Smooth muscle cell (in vitro differentiated cells): ENCODE data around the gene VAC14. TPM values are rescaled to one million over a fixed set of nuclear protein-coding genes. Genes with fewer than 3 reads are reported as not detected.
A peak's percentile ranks its signal among the peaks of the same experiment; 100 is the strongest.

Source experiments
- DNase-seq: peaks from one replicate; lab custom pipeline; 2025; ENCODE audit not compliant: unreplicated experiment; lab: John Stamatoyannopoulos, UW
- H2AFZ ChIP-seq: fragments of 200-600 bp; sonication (generic); 2 replicates; pipeline ENCODE4 v1.6.0; 2016; ENCODE audit warnings: antibody characterized with exemption, low read depth, mild to moderate bottlenecking
- H3F3A ChIP-seq: fragments of 200-600 bp; sonication (generic); 2 replicates; pipeline ENCODE4 v1.6.0; 2017; ENCODE audit warnings: antibody characterized with exemption, low read depth
- H3K27ac ChIP-seq: fragments of 200-600 bp; sonication (generic); 2 replicates; pipeline ENCODE4 v1.5.1; 2016; ENCODE audit warnings: low read depth, mild to moderate bottlenecking
- H3K27me3 ChIP-seq: fragments of 200-600 bp; sonication (generic); 2 replicates; pipeline ENCODE4 v1.6.1; 2016; ENCODE audit warnings: low read depth, mild to moderate bottlenecking
- H3K36me3 ChIP-seq: fragments of 200-600 bp; sonication (generic); 2 replicates; pipeline ENCODE4 v1.5.1; 2016; ENCODE audit warnings: low read depth
- H3K4me1 ChIP-seq: fragments of 200-600 bp; sonication (generic); 2 replicates; pipeline ENCODE4 v1.5.1; 2016; ENCODE audit warnings: low read depth
- H3K4me2 ChIP-seq: fragments of 200-600 bp; sonication (generic); 2 replicates; pipeline ENCODE4 v1.6.0; 2016; ENCODE audit warnings: mild to moderate bottlenecking
- H3K4me3 ChIP-seq: fragments of 200-600 bp; sonication (generic); 2 replicates; pipeline ENCODE4 v1.5.1; 2016; ENCODE audit warnings: mild to moderate bottlenecking
- H3K79me2 ChIP-seq: fragments of 200-600 bp; sonication (generic); 2 replicates; pipeline ENCODE4 v1.6.0; 2016; ENCODE audit warnings: low read depth, mild to moderate bottlenecking
- H3K9ac ChIP-seq: fragments of 200-600 bp; sonication (generic); 2 replicates; pipeline ENCODE4 v1.6.0; 2016; ENCODE audit warnings: low read depth
- H3K9me3 ChIP-seq: fragments of 200-600 bp; sonication (generic); replicated peaks from 2 replicates; pipeline ENCODE4 v1.5.1; 2016; ENCODE audit warnings: low read depth
- H4K20me1 ChIP-seq: fragments of 200-600 bp; sonication (generic); 2 replicates; pipeline ENCODE4 v1.6.0; 2016; ENCODE audit warnings: low read depth
- CTCF ChIP-seq: fragments of 200-600 bp; sonication (generic); IDR thresholded peaks from 2 replicates; pipeline ENCODE4 v1.5.1; 2017; ENCODE audit warnings: borderline replicate concordance, mild to moderate bottlenecking, antibody characterized with exemption; ENCODE audit not compliant: insufficient read depth, poor library complexity, severe bottlenecking
- WGBS: methylation state at CpG from one replicate; pipeline ENCODE4 v1.1.7; 2016; ENCODE audit warnings: low lambda C conversion rate; 5-methylcytosine and 5-hydroxymethylcytosine counted together
- polyA plus RNA-seq: library from polyadenylated mRNA; unstranded; fragments of >200 nt; fragmentation: Nextera tagmentation; extraction: Ambion mirVana; gene quantifications from 2 replicates; pipeline ENCODE4 v1.2.1, GENCODE V29; 2016
- total RNA-seq: library from RNA; depleted of rRNA; stranded (reverse); fragments of >200 nt; gene quantifications from 2 replicates; pipeline ENCODE4 v1.2.3, GENCODE V29; 2014

The VAC14 gene
- total and polyA plus RNA-seq, 2 experiments from 2014 or later, result 27.9 to 52.3 TPM

- peaks cover 20% of the 10 kb centered on the region for H3F3A ChIP-seq
- no peaks in the 10 kb centered on the region for H3K79me2 ChIP-seq
- DNase-seq, result no peak
- H4K20me1 ChIP-seq, result peaks cover 11% of the 10 kb centered on the region
- H3K9me3 ChIP-seq, result no peaks in the 10 kb centered on the region
- no peak overlapping the region for H3K9ac ChIP-seq
- H3K4me2 ChIP-seq, result peak overlapping the region; percentile 77
- 82% methylated on average over 18 of the region's 18 CpGs for WGBS
- peak overlapping the region; percentile 62 for H3K27ac ChIP-seq
- no peaks in the 10 kb centered on the region for H3K27me3 ChIP-seq
- no peak for TF ChIP-seq CTCF
- H3K4me1 ChIP-seq, result peaks cover 12% of the 10 kb centered on the region
- no peaks in the 10 kb centered on the region for H3K36me3 ChIP-seq
- no peak overlapping the region for H2AFZ ChIP-seq
- no peak overlapping the region for H3K4me3 ChIP-seq
These were observed 64.2 kb downstream of the VAC14 start for GRCh38 chr16:70736465-70737376.

- peaks cover 19% of the 10 kb centered on the region for H3F3A ChIP-seq
- H3K4me1 ChIP-seq, result peaks cover 12% of the 10 kb centered on the region
- no peak for DNase-seq
- H3K4me2 ChIP-seq, result no peak overlapping the region
- WGBS, result 64% methylated on average over 13 of the region's 13 CpGs
- no peaks in the 10 kb centered on the region for H3K36me3 ChIP-seq
- TF ChIP-seq CTCF, result no peak
- H3K4me3 ChIP-seq, result no peak overlapping the region
- H3K27me3 ChIP-seq, result no peaks in the 10 kb centered on the region
- H3K9me3 ChIP-seq, result no peaks in the 10 kb centered on the region
- peak overlapping the region; percentile 38 for H3K27ac ChIP-seq
- no peak overlapping the region for H3K9ac ChIP-seq
- H4K20me1 ChIP-seq, result peaks cover 11% of the 10 kb centered on the region
- H3K79me2 ChIP-seq, result no peaks in the 10 kb centered on the region
- H2AFZ ChIP-seq, result no peak overlapping the region
These were observed 65.6 kb downstream of the VAC14 start for GRCh38 chr16:70735141-70735979.

- no peaks in the 10 kb centered on the region for H3K36me3 ChIP-seq
- 96% methylated on average over 4 of the region's 4 CpGs for WGBS
- H3K27me3 ChIP-seq, result no peaks in the 10 kb centered on the region
- no peak for DNase-seq
- H2AFZ ChIP-seq, result no peak overlapping the region
- H3K27ac ChIP-seq, result peak overlapping the region; percentile 38
- no peaks in the 10 kb centered on the region for H3K79me2 ChIP-seq
- no peak overlapping the region for H3K4me3 ChIP-seq
- H4K20me1 ChIP-seq, result peaks cover 11% of the 10 kb centered on the region
- H3K9ac ChIP-seq, result no peak overlapping the region
- no peaks in the 10 kb centered on the region for H3K9me3 ChIP-seq
- H3K4me1 ChIP-seq, result peaks cover 12% of the 10 kb centered on the region
- peaks cover 14% of the 10 kb centered on the region for H3F3A ChIP-seq
- TF ChIP-seq CTCF, result no peak
- H3K4me2 ChIP-seq, result no peak overlapping the region
These were observed 66.3 kb downstream of the VAC14 start for GRCh38 chr16:70734522-70735095.
